Gastrocnemius medialis (tissue), 4 donors: Measurements from ENCODE around the gene DDX3X.

Experiments
- CTCF ChIP-seq, 5 experiments: fragments of 450-650 bp in 3 of 5; fragments of 200-600 bp in 2 of 5; sonication (generic) in 2 of 5; IDR thresholded peaks in 4 of 5; conservative IDR thresholded peaks in 1 of 5; 1 replicate in 4 of 5; 2 replicates in 1 of 5; pipeline ENCODE4 v1.5.1; 2016 to 2019; ENCODE audit warnings: antibody characterized with exemption in 5 of 5, mild to moderate bottlenecking in 3 of 5, moderate library complexity in 3 of 5
- POLR2A ChIP-seq, 2 donors: fragments of 450-650 bp; IDR thresholded peaks; one replicate each; pipeline ENCODE4 v1.6.1; 2017; ENCODE audit warnings: antibody characterized with exemption in 2 of 2, mild to moderate bottlenecking in 2 of 2, moderate library complexity in 2 of 2

GRCh38 chrX:41339148-41339547 is 5.2 kb downstream of the DDX3X start:
- no peak for TF ChIP-seq CTCF (IDR thresholded peaks at IDR 0.05 in 4 of 5, conservative IDR thresholded peaks at IDR 0.05 in 1 of 5)
- TF ChIP-seq POLR2A (IDR thresholded peaks at IDR 0.05): no peak
